Measurements from ENCODE around the gene CASKIN1. TPM values are rescaled to one million over a fixed set of nuclear protein-coding genes. Genes with fewer than 3 reads are reported as not detected.
A peak's percentile ranks its signal among the peaks of the same experiment; 100 is the strongest.
"Not testable (repeated sequence)": the region's sequence is repeated elsewhere in the genome, so short reads cannot be mapped to it uniquely, and the experiment has no call there.

CASKIN1 gene
- total and polyA plus RNA-seq, 4 experiments from 2014 or later, result not detected

- H3K27me3 Mint-ChIP-seq, result no peaks in the 10 kb centered on the region
Observed at GRCh38 chr16:2142942-2143877, 53.2 kb downstream of the CASKIN1 start.

GRCh38 chr16:2135770-2136490 lies 60.5 kb downstream of the CASKIN1 start, which contains the start of gene PKD1:
PKD1 (minus strand) TSS chr16:2135898; CDS start chr16:2135689, 209 bp downstream.
- H3K4me3 ChIP-seq (ENCODE audit: low read length in 2 of 2), result peak within 1 kb of the TSS in 1 of 2 donors; percentile 43
- peaks cover 8 to 27% (median 12%) of the 10 kb centered on the region in 4 donors for H3K4me1 Mint-ChIP-seq
- not testable (repeated sequence) for H3K27me3 Mint-ChIP-seq

More at GRCh38 chr16:2142942-2143877, 53.2 kb downstream of the CASKIN1 start:
- ChIA-PET CTCF (ENCODE audit: partially characterized antibody) (interaction anchor here (0.6 to 1.5 kb wide), 7 partner anchors 10 to 278 kb away, joined by 3 to 6 read pairs (median 3); partner anchors contain the start of gene TRAF7), POLR2A (ENCODE audit: partially characterized antibody) (interaction anchor here (0.6 to 1.5 kb wide), 3 partner anchors 10 to 116 kb away, joined by 4 to 7 read pairs (median 5); partner anchors contain the start of genes NHERF2 and TRAF7)
- H3K27ac ChIP-seq (ENCODE audit: low read depth, low read length), result no peak overlapping the region
- H3K36me3 ChIP-seq (ENCODE audit: insufficient read depth, low read length), result no peaks in the 10 kb centered on the region
- Mint-ChIP-seq H3K9me3 (no peaks in the 10 kb centered on the region), H3K36me3 (no peaks in the 10 kb centered on the region), H3K4me1 (peaks cover 2 to 12% (median 4%) of the 10 kb centered on the region in 4 donors), H3K27ac (peak overlapping the region in 1 of 7 donors; percentile 36), H3K4me3 (no peak overlapping the region)
- no peak overlapping the region for H3K4me3 ChIP-seq (ENCODE audit: low read length in 2 of 2)
- DNase-seq, result peak in 1 of 5 donors; percentile 41
- H3K9me3 ChIP-seq (ENCODE audit: control insufficient read depth in 1 of 2, low read length in 2 of 2), result no peaks in the 10 kb centered on the region
- H3K27me3 ChIP-seq (ENCODE audit: insufficient read depth, low read length), result no peaks in the 10 kb centered on the region
- intact Hi-C loops (cut with micrococcal nuclease), result no loop called here
- peaks cover 8% of the 10 kb centered on the region for H3K4me1 ChIP-seq (ENCODE audit: insufficient read depth, low read length)

GRCh38 chr16:2135071-2135470 lies 61.3 kb downstream of the CASKIN1 start:
- H3K27ac ChIP-seq (ENCODE audit: low read depth, low read length); H3K36me3 Mint-ChIP-seq; H3K9me3 ChIP-seq (ENCODE audit: control insufficient read depth in 1 of 2, low read length in 2 of 2); CTCF ChIA-PET (ENCODE audit: partially characterized antibody); H3K9me3 Mint-ChIP-seq; H3K27me3 Mint-ChIP-seq; H3K36me3 ChIP-seq (ENCODE audit: insufficient read depth, low read length); POLR2A ChIA-PET (ENCODE audit: partially characterized antibody); intact Hi-C loops (cut with micrococcal nuclease); H3K4me1 ChIP-seq (ENCODE audit: insufficient read depth, low read length); H3K4me3 ChIP-seq (ENCODE audit: low read length in 2 of 2); H3K27me3 ChIP-seq (ENCODE audit: insufficient read depth, low read length): not testable (repeated sequence)
- H3K4me3 Mint-ChIP-seq, result peak overlapping the region; percentile 43 to 86 (median 79)
- H3K27ac Mint-ChIP-seq, result peak overlapping the region in 4 of 7 donors; percentile 29 to 81 (median 48)
- peak in 3 of 5 donors; percentile 19 to 37 (median 25) for DNase-seq
- peaks cover 7 to 21% (median 8%) of the 10 kb centered on the region in 4 donors for H3K4me1 Mint-ChIP-seq

More at GRCh38 chr16:2135770-2136490, 60.5 kb downstream of the CASKIN1 start, which contains the start of gene PKD1:
- intact Hi-C loops (cut with micrococcal nuclease), result loop anchor here (2.0 kb wide), 1 partner anchor 19 kb away; the partner anchor contains the start of gene TRAF7
- H3K27ac ChIP-seq (ENCODE audit: low read depth, low read length), result peak within 1 kb of the TSS; percentile 55
- ChIA-PET CTCF (ENCODE audit: partially characterized antibody) (interaction anchor here (0.6 kb wide), 2 partner anchors 12 to 17 kb away, joined by 3 to 4 read pairs; no protein-coding TSS in a partner anchor), POLR2A (ENCODE audit: partially characterized antibody) (interaction anchor here (0.5 to 1.4 kb wide), 7 partner anchors 19 to 172 kb away, joined by 3 to 14 read pairs (median 4); partner anchors contain the start of genes GFER, NTHL1, RPS2 and TBL3)
- H3K27ac Mint-ChIP-seq, result peak within 1 kb of the TSS; percentile 92 to 98 (median 98)
- DNase-seq, result peak; percentile 94 to 100 (median 99)
- not testable (repeated sequence) for H3K4me1 ChIP-seq (ENCODE audit: insufficient read depth, low read length); H3K9me3 ChIP-seq (ENCODE audit: control insufficient read depth in 1 of 2, low read length in 2 of 2); H3K36me3 Mint-ChIP-seq; H3K27me3 ChIP-seq (ENCODE audit: insufficient read depth, low read length); H3K36me3 ChIP-seq (ENCODE audit: insufficient read depth, low read length); H3K9me3 Mint-ChIP-seq
- peak within 1 kb of the TSS; percentile 85 to 94 (median 90) for H3K4me3 Mint-ChIP-seq

GRCh38 chr16:2133797-2134196 lies 62.6 kb downstream of the CASKIN1 start:
- H3K27me3 ChIP-seq (ENCODE audit: insufficient read depth, low read length); CTCF ChIA-PET (ENCODE audit: partially characterized antibody); POLR2A ChIA-PET (ENCODE audit: partially characterized antibody); H3K27ac ChIP-seq (ENCODE audit: low read depth, low read length); H3K36me3 ChIP-seq (ENCODE audit: insufficient read depth, low read length); DNase-seq; H3K9me3 ChIP-seq (ENCODE audit: control insufficient read depth in 1 of 2, low read length in 2 of 2); H3K4me3 ChIP-seq (ENCODE audit: low read length in 2 of 2); H3K27ac Mint-ChIP-seq; H3K9me3 Mint-ChIP-seq; H3K27me3 Mint-ChIP-seq; intact Hi-C loops (cut with micrococcal nuclease); H3K36me3 Mint-ChIP-seq: not testable (repeated sequence)
- H3K4me1 ChIP-seq (ENCODE audit: insufficient read depth, low read length), result peaks cover 11% of the 10 kb centered on the region
- Mint-ChIP-seq H3K4me3 (peak overlapping the region in 1 of 8 donors; percentile 21), H3K4me1 (peaks cover 7 to 21% (median 8%) of the 10 kb centered on the region in 4 donors)

GRCh38 chr16:2129890-2130447 lies 66.4 kb downstream of the CASKIN1 start:
- H3K4me3 Mint-ChIP-seq; H3K9me3 Mint-ChIP-seq; POLR2A ChIA-PET (ENCODE audit: partially characterized antibody); H3K36me3 Mint-ChIP-seq; H3K27ac Mint-ChIP-seq; H3K9me3 ChIP-seq (ENCODE audit: control insufficient read depth in 1 of 2, low read length in 2 of 2); H3K4me3 ChIP-seq (ENCODE audit: low read length in 2 of 2); H3K36me3 ChIP-seq (ENCODE audit: insufficient read depth, low read length); intact Hi-C loops (cut with micrococcal nuclease); H3K27me3 Mint-ChIP-seq; H3K27me3 ChIP-seq (ENCODE audit: insufficient read depth, low read length); CTCF ChIA-PET (ENCODE audit: partially characterized antibody); H3K27ac ChIP-seq (ENCODE audit: low read depth, low read length): not testable (repeated sequence)
- peaks cover 11% of the 10 kb centered on the region for H3K4me1 ChIP-seq (ENCODE audit: insufficient read depth, low read length)
- peaks cover 5 to 28% (median 12%) of the 10 kb centered on the region in 4 donors for H3K4me1 Mint-ChIP-seq
- peak in 1 of 5 donors; percentile 2 for DNase-seq

- CTCF ChIA-PET (ENCODE audit: partially characterized antibody); H3K27me3 Mint-ChIP-seq; H3K9me3 Mint-ChIP-seq; H3K9me3 ChIP-seq (ENCODE audit: control insufficient read depth in 1 of 2, low read length in 2 of 2); H3K4me3 Mint-ChIP-seq; H3K4me3 ChIP-seq (ENCODE audit: low read length in 2 of 2); DNase-seq; POLR2A ChIA-PET (ENCODE audit: partially characterized antibody); H3K27ac Mint-ChIP-seq; H3K36me3 Mint-ChIP-seq; H3K27me3 ChIP-seq (ENCODE audit: insufficient read depth, low read length); intact Hi-C loops (cut with micrococcal nuclease); H3K36me3 ChIP-seq (ENCODE audit: insufficient read depth, low read length); H3K27ac ChIP-seq (ENCODE audit: low read depth, low read length): not testable (repeated sequence)
- H3K4me1 ChIP-seq (ENCODE audit: insufficient read depth, low read length), result peaks cover 11% of the 10 kb centered on the region
- peaks cover 4 to 25% (median 11%) of the 10 kb centered on the region in 4 donors for H3K4me1 Mint-ChIP-seq
Observed at GRCh38 chr16:2129251-2129650, 67.2 kb downstream of the CASKIN1 start.
